Natural killer cell (primary cell): ENCODE results near the gene NAALADL2. TPM values are rescaled to one million over a fixed set of nuclear protein-coding genes. Genes with fewer than 3 reads are reported as not detected.

Experiments used
- ATAC-seq, 3 donors: fragments of 150-1000 bp in 2 of 3; fragments of 200-7000 bp in 1 of 3; cut with Tn5 transposase; 1 replicate in 1 of 3; 2 replicates in 2 of 3; pipeline ENCODE4 v1.10.0; 2021; ENCODE audit warnings: mild to moderate bottlenecking in 2 of 3, moderate library complexity in 2 of 3
- DNase-seq, 2 donors: peaks; one replicate each; pipeline versions ENCODE4 v3.0.0 to v3.0.0-alpha.2; 2013 to 2021; ENCODE audit warnings: mixed read lengths in 1 of 2
- H3K27ac ChIP-seq: one replicate; pipeline ENCODE4 v1.5.1; 2013; ENCODE audit warnings: mild to moderate bottlenecking, low read length
- H3K27me3 ChIP-seq: one replicate; pipeline ENCODE4 v1.6.1; 2013; ENCODE audit warnings: low read length; ENCODE audit not compliant: control insufficient read depth, insufficient read depth
- H3K36me3 ChIP-seq: one replicate; pipeline ENCODE4 v1.6.1; 2013; ENCODE audit warnings: low read length; ENCODE audit not compliant: control insufficient read depth, insufficient read depth
- H3K4me1 ChIP-seq: one replicate; pipeline ENCODE4 v1.6.1; 2013; ENCODE audit warnings: low read length; ENCODE audit not compliant: control insufficient read depth, insufficient read depth
- H3K4me3 ChIP-seq: one replicate; pipeline ENCODE4 v1.5.1; 2013; ENCODE audit warnings: low read length
- H3K9me3 ChIP-seq: one replicate; pipeline ENCODE4 v1.6.1; 2013; ENCODE audit warnings: low read length; ENCODE audit not compliant: control insufficient read depth, insufficient read depth
- H3K27ac Mint-ChIP-seq, 2 donors: one replicate each; pipeline ENCODE4 v1.8.0; 2022; ENCODE audit warnings: mild to moderate bottlenecking in 2 of 2, mixed read lengths in 2 of 2, moderate library complexity in 1 of 2
- H3K27me3 Mint-ChIP-seq, 2 donors: one replicate each; pipeline ENCODE4 v1.8.0; 2022; ENCODE audit warnings: low read depth in 2 of 2, mixed read lengths in 2 of 2
- H3K36me3 Mint-ChIP-seq: one replicate; pipeline ENCODE4 v1.8.0; 2022; ENCODE audit warnings: mixed read lengths
- H3K4me1 Mint-ChIP-seq, 2 donors: one replicate each; pipeline ENCODE4 v1.8.0; 2022; ENCODE audit warnings: mixed read lengths in 2 of 2
- H3K4me3 Mint-ChIP-seq: one replicate; pipeline ENCODE4 v1.8.0; 2022; ENCODE audit warnings: mild to moderate bottlenecking, moderate library complexity, mixed read lengths
- H3K9me3 Mint-ChIP-seq, 2 donors: one replicate each; pipeline ENCODE4 v1.8.0; 2022; ENCODE audit warnings: mixed read lengths in 2 of 2
- WGBS: methylation state at CpG from one replicate; pipeline ENCODE4 v1.1.7; 2013; ENCODE audit warnings: missing lambda C conversion rate; ENCODE audit not compliant: insufficient coverage; 5-methylcytosine and 5-hydroxymethylcytosine counted together
- intact Hi-C: fragments of 100-400 bp; cut with micrococcal nuclease; formaldehyde crosslinking; loops from one replicate; pipeline ENCODE4 v1.14.2; 2022
- total RNA-seq, 4 donors: library from RNA; stranded (reverse); fragments of 120-200 nt in 1 of 4; gene quantifications; one replicate each; pipeline versions ENCODE4 v1.2.3 to v1.2.4, GENCODE V29; 2013 to 2022
- TF ChIP-seq, protein P1 (sequence below): fragments of 200-600 bp; IDR thresholded peaks from one replicate; pipeline ENCODE4 v1.8.0; 2022; ENCODE audit warnings: antibody characterized with exemption

Gene NAALADL2
- total RNA-seq, 3 donors from 2014 or later (not counting 1 experiment from before 2014, with no cell fraction given), result not detected

DNA sequence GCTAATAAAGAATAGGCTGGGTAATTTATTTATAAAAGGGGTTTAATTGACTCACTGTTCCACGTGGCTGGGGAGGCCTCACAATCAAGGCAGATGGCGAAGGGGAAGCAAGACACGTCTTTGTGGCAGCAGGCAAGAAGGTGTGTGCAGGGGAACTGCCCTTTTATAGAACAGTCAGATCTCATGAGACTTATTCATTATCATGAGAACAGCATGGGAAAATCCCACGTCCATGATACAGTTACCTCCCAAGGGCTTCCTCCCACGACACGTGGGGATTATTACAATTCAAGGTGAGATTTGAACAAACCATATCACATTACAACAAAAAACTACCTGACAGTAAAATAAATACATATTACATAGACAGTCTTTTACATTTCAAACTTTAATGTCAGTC is 414.9 kb downstream of the NAALADL2 start:
- TF ChIP-seq, protein P1, sequence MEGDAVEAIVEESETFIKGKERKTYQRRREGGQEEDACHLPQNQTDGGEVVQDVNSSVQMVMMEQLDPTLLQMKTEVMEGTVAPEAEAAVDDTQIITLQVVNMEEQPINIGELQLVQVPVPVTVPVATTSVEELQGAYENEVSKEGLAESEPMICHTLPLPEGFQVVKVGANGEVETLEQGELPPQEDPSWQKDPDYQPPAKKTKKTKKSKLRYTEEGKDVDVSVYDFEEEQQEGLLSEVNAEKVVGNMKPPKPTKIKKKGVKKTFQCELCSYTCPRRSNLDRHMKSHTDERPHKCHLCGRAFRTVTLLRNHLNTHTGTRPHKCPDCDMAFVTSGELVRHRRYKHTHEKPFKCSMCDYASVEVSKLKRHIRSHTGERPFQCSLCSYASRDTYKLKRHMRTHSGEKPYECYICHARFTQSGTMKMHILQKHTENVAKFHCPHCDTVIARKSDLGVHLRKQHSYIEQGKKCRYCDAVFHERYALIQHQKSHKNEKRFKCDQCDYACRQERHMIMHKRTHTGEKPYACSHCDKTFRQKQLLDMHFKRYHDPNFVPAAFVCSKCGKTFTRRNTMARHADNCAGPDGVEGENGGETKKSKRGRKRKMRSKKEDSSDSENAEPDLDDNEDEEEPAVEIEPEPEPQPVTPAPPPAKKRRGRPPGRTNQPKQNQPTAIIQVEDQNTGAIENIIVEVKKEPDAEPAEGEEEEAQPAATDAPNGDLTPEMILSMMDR, result no peak
- Histone ChIP-seq H3K27me3 (no peaks in the 10 kb centered on the region), H3K36me3 (no peaks in the 10 kb centered on the region), H3K27ac (no peak overlapping the region), H3K4me1 (no peaks in the 10 kb centered on the region), H3K4me3 (no peak overlapping the region), H3K9me3 (no peaks in the 10 kb centered on the region)
- H3K36me3 Mint-ChIP-seq, result no peaks in the 10 kb centered on the region
- ATAC-seq (no peak), DNase-seq (no peak)
- peaks cover 8 to 9% of the 10 kb centered on the region in 2 donors for H3K9me3 Mint-ChIP-seq
- no peak overlapping the region for H3K4me3 Mint-ChIP-seq
- no peaks in the 10 kb centered on the region for H3K4me1 Mint-ChIP-seq
- H3K27ac Mint-ChIP-seq, result no peak overlapping the region
- H3K27me3 Mint-ChIP-seq, result no peaks in the 10 kb centered on the region
- 81% methylated on average over 6 of the region's 6 CpGs for WGBS
- intact Hi-C loops, result no loop called here

DNA sequence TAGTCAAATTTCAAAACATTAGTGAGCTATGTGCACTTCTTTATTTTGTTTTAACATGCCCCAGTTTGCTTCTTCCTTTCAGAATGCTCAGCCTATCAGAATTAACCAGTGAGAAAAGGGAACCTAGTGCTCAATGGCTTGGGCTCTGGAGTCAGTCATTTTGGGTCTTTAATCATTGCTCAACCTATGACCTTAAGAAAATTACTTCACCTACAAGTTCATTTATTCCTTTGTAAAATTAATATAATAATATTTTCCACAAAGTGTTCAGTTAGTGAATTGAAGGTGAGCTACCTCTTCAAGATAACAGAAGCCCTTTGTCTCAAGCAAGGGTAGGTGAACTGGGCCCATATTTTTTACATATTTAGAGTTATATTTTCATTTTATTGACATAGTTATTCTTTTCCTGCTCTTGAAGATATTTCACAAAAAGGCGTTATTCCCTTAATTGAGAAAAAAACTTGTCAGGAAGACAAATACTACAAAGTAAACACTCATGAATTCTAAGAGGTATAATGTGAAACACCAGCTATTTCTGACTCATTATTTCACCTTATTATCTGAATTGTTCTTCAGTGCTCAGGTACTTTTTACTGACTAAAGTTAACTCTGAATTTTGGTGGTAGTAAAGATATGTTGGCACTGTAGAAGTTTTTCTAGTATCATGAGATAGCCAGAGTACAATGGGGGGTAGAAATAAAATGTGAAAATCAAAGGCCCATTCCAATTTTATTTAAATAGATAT is 415.5 kb downstream of the NAALADL2 start:
- no peaks in the 10 kb centered on the region for H3K9me3 ChIP-seq

DNA sequence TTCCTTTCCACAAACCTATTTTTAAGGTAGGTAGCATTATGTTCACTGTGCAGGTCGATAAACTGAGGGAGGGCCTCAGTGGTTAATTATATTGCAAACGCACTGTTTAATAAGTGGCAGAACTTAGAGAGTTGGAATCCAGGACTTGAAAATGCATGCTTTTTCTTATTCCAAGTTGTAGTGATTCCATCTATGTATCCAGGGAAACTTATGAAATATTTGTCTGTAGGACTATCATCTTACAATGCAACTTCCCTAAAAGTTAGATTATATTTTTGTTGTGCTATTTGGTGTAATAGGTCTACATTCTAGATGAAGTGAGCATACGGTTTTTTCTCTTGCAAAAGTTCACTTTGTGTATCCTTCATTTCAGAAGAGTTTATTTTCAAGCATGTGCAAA is 419.5 kb downstream of the NAALADL2 start:
- H3K4me3 ChIP-seq, result no peak overlapping the region
- DNase-seq, result no peak
- H3K4me3 Mint-ChIP-seq, result no peak overlapping the region
- no peak overlapping the region for H3K27ac Mint-ChIP-seq
- intact Hi-C loops, result no loop called here
- no peaks in the 10 kb centered on the region for H3K36me3 Mint-ChIP-seq
- no peaks in the 10 kb centered on the region for H3K27me3 ChIP-seq
- H3K4me1 Mint-ChIP-seq, result no peaks in the 10 kb centered on the region
- H3K4me1 ChIP-seq, result no peaks in the 10 kb centered on the region
- no peaks in the 10 kb centered on the region for H3K36me3 ChIP-seq
- H3K27me3 Mint-ChIP-seq, result no peaks in the 10 kb centered on the region
- ATAC-seq, result no peak
- peaks cover 12 to 14% of the 10 kb centered on the region in 2 donors for H3K9me3 Mint-ChIP-seq
- WGBS, result 62% methylated on average over 3 of the region's 3 CpGs
- no peak overlapping the region for H3K27ac ChIP-seq
- no peaks in the 10 kb centered on the region for H3K9me3 ChIP-seq
- TF ChIP-seq, protein P1, result no peak

More for the DNA sequence above, 415.5 kb downstream of the NAALADL2 start:
- no peaks in the 10 kb centered on the region for H3K27me3 ChIP-seq
- Mint-ChIP-seq H3K9me3 (peaks cover 8 to 11% of the 10 kb centered on the region in 2 donors), H3K36me3 (no peaks in the 10 kb centered on the region), H3K4me3 (no peak overlapping the region), H3K27me3 (no peaks in the 10 kb centered on the region), H3K4me1 (no peaks in the 10 kb centered on the region), H3K27ac (no peak overlapping the region)
- DNase-seq (no peak), ATAC-seq (no peak)
- intact Hi-C loops, result no loop called here
- H3K36me3 ChIP-seq, result no peaks in the 10 kb centered on the region
- no peak overlapping the region for H3K27ac ChIP-seq
- no peaks in the 10 kb centered on the region for H3K4me1 ChIP-seq
- TF ChIP-seq, protein P1, result no peak
- no CpG with 5 or more reads among the region's 1 CpG for WGBS
- H3K4me3 ChIP-seq, result no peak overlapping the region

DNA sequence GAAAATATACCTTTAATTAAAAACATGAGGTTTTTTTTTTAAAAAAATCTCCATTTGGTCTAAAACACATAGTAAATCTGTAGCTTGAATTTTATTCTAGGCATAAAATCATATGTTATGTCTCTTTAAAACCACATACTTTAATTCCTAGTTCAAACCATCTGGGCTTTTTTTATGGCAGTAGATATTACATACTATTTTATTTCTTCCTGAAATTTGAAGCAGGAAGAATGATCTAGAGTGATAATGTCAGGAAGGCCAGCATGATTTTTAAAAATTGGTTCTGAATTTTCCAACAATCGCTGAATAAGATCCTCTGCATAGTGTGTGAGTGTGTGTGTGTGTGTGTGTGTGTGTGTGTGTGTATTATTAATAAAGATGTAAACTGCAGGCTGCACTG is 420.3 kb downstream of the NAALADL2 start:
- WGBS, result 16% methylated on average over 1 of the region's 1 CpG
- no peak overlapping the region for H3K27ac Mint-ChIP-seq

More for the DNA sequence above, 420.3 kb downstream of the NAALADL2 start:
- H3K36me3 Mint-ChIP-seq, result no peaks in the 10 kb centered on the region
- H3K27me3 ChIP-seq, result no peaks in the 10 kb centered on the region
- no peak overlapping the region for H3K4me3 ChIP-seq
- no peak overlapping the region for H3K27ac ChIP-seq
- no peak for DNase-seq
- no peak overlapping the region for H3K4me3 Mint-ChIP-seq
- no peaks in the 10 kb centered on the region for H3K9me3 ChIP-seq
- H3K9me3 Mint-ChIP-seq, result peaks cover 12 to 14% of the 10 kb centered on the region in 2 donors
- H3K4me1 Mint-ChIP-seq, result no peaks in the 10 kb centered on the region
- no peaks in the 10 kb centered on the region for H3K36me3 ChIP-seq
- H3K27me3 Mint-ChIP-seq, result no peaks in the 10 kb centered on the region
- TF ChIP-seq, protein P1, result no peak
- H3K4me1 ChIP-seq, result no peaks in the 10 kb centered on the region
- intact Hi-C loops, result no loop called here
- no peak for ATAC-seq
